SK-N-SH treated with all-trans-retinoic acid at 6 μM for 48 hours (cell line): Measurements from ENCODE around the gene SRRT.

Experiments used
- BACH2 ChIP-seq: fragments of 250-450 bp; sonication (Bioruptor Pico); IDR thresholded peaks from 2 replicates; pipeline ENCODE4 v1.9.0; 2021; ENCODE audit warnings: mild to moderate bottlenecking, borderline replicate concordance
- CSDC2 ChIP-seq: fragments of 250-450 bp; sonication (Bioruptor Pico); IDR thresholded peaks from 2 replicates; pipeline ENCODE4 v1.5.0; 2020; ENCODE audit warnings: mild to moderate bottlenecking, moderate library complexity

DNA sequence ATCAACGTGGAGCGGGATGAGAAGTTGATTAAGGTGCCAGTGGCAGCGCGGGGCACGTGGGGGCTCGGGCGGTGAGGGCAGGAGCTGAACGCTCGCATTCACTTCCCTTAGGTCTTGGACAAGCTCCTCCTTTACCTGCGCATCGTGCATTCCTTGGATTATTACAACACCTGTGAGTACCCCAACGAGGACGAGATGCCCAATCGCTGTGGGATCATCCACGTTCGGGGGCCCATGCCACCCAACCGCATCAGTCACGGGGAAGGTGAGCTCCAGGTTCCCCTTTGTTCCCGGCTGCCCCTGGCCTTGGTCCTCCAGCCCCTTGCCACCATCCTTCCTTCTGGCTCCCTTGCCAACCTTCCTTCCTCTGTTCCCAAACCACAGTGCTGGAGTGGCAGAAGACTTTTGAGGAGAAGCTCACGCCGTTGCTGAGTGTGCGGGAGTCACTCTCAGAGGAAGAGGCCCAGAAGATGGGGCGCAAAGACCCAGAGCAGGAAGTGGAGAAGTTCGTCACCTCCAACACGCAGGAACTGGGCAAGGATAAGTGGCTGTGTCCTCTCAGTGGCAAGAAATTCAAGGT lies 12.1 kb downstream of the SRRT start:
- TF ChIP-seq CSDC2 (no peak), BACH2 (CRISPR knock-in tag) (no peak)
